ENCODE data around the gene OLIG2. TPM values are rescaled to one million over a fixed set of nuclear protein-coding genes. Genes with fewer than 3 reads are reported as not detected.

Gene OLIG2
- total RNA-seq, 1 experiment from 2014 or later, result not detected

GRCh38 chr21:33033094-33033951 is 7.6 kb downstream of the OLIG2 start:
- Histone ChIP-seq H3K79me2 (ENCODE audit: insufficient read depth, low read length) (no peaks in the 10 kb centered on the region), H3K27me3 (ENCODE audit: insufficient read depth, low read length) (peaks cover 12% of the 10 kb centered on the region; the same call in 1 of the 2 replicates), H4K20me1 (ENCODE audit: insufficient read depth) (no peaks in the 10 kb centered on the region), H2AFZ (ENCODE audit: low read depth, low read length, poor library complexity, severe bottlenecking) (no peak overlapping the region), H3K4me1 (ENCODE audit: control insufficient read depth in 1 of 2, insufficient read depth in 2 of 2, low read length in 2 of 2) (peaks cover 0 to 6% of the 10 kb centered on the region in 2 experiments; a peak in 1 of 4 replicates), H3K4me3 (replicated peaks in 1 of 2; ENCODE audit: low read depth in 1 of 2, low read length in 2 of 2) (no peak overlapping the region), H3K4me2 (ENCODE audit: low read length) (no peak overlapping the region), H3K9me2 (ENCODE audit: insufficient read depth) (no peaks in the 10 kb centered on the region), H3K9ac (ENCODE audit: low read length) (no peak overlapping the region), H3K27ac (ENCODE audit: low read depth, low read length) (no peak overlapping the region), H3K9me3 (ENCODE audit: control insufficient read depth in 1 of 2, insufficient read depth in 1 of 2, low read depth in 1 of 2, low read length in 2 of 2) (no peaks in the 10 kb centered on the region), H3K36me3 (ENCODE audit: control insufficient read depth in 1 of 2, insufficient read depth in 2 of 2, low read length in 2 of 2) (no peaks in the 10 kb centered on the region)
- intact Hi-C loops (cut with micrococcal nuclease), result no loop called here
- ChIA-PET RAD21 (ENCODE audit: low non-redundant PET in 1 of 2, low total read pairs in 2 of 2, uncharacterized antibody in 2 of 2, unreplicated experiment in 2 of 2) (no interaction called here), POLR2A (no interaction called here), CTCF (no interaction called here)
- TF ChIP-seq ZFX (IDR thresholded peaks at IDR 0.05), result no peak
- no peak for TF ChIP-seq SRF (IDR thresholded peaks at IDR 0.05; ENCODE audit: low read depth)
- TF ChIP-seq MAX (IDR thresholded peaks at IDR 0.05), result no peak
- TF ChIP-seq FOSL1 (IDR thresholded peaks at IDR 0.05; ENCODE audit: low read depth), result no peak
- no peak for TF ChIP-seq JUND (IDR thresholded peaks at IDR 0.05)
- TF ChIP-seq POLR2A (IDR thresholded peaks at IDR 0.05; ENCODE audit: borderline replicate concordance, extremely low read depth, insufficient read depth, insufficient read length), result no peak
- TF ChIP-seq TCF7L2 (IDR thresholded peaks at IDR 0.05; ENCODE audit: borderline replicate concordance, extremely low read depth, insufficient read depth, insufficient read length), result no peak
- no peak for TF ChIP-seq POLR2AphosphoS5 (IDR thresholded peaks at IDR 0.05; ENCODE audit: low read depth, low read length)
- no peak for TF ChIP-seq ZBTB33 (IDR thresholded peaks at IDR 0.05; ENCODE audit: extremely low read depth, insufficient replicate concordance, low read length)
- no peak for TF ChIP-seq SIN3A (IDR thresholded peaks at IDR 0.05; ENCODE audit: low read depth)
- no peak for TF ChIP-seq EZH2 (IDR thresholded peaks at IDR 0.05)
- no peak for TF ChIP-seq RAD21 (IDR thresholded peaks at IDR 0.05; ENCODE audit: low read depth)
- TF ChIP-seq EGR1 (IDR thresholded peaks at IDR 0.05; ENCODE audit: low read depth), result no peak
- TF ChIP-seq CTCF (IDR thresholded peaks at IDR 0.05 in 2 of 3, conservative IDR thresholded peaks at IDR 0.05 in 1 of 3; ENCODE audit: borderline replicate concordance in 1 of 3, insufficient read depth in 1 of 3, low read depth in 2 of 3, low read length in 2 of 3), result no peak
- ATAC-seq, result no peak
- no TSS peak for BruUV-seq (replicated peaks)
- no peak for DNase-seq (ENCODE audit: low read depth, low spot score)
